Tibial nerve (tissue), 4 donors: ENCODE measurements around the gene MAST1.
"Not testable (repeated sequence)": the region's sequence is repeated elsewhere in the genome, so short reads cannot be mapped to it uniquely, and the experiment has no call there.

Source experiments
- CTCF ChIP-seq, 5 experiments: fragments of 200-600 bp in 3 of 5; fragments of 450-650 bp in 2 of 5; sonication (generic) in 3 of 5; IDR thresholded peaks; one replicate each; pipeline ENCODE4 v1.5.1; 2016 to 2019; ENCODE audit warnings: antibody characterized with exemption in 5 of 5, mild to moderate bottlenecking in 3 of 5, moderate library complexity in 2 of 5
- EP300 ChIP-seq, 2 donors: sonication (generic); formaldehyde crosslinking; IDR thresholded peaks; one replicate each; pipeline ENCODE4 v1.6.1; 2017; ENCODE audit warnings: antibody characterized with exemption in 2 of 2, mild to moderate bottlenecking in 1 of 2
- POLR2A ChIP-seq, 2 donors: fragments of 450-650 bp; IDR thresholded peaks; one replicate each; pipeline ENCODE4 v1.6.1; 2017; ENCODE audit warnings: antibody characterized with exemption in 2 of 2, mild to moderate bottlenecking in 2 of 2, moderate library complexity in 2 of 2

GRCh38 chr19:12890299-12890786, 52.0 kb downstream of the MAST1 start:
- TF ChIP-seq CTCF, EP300, POLR2A (IDR thresholded peaks at IDR 0.05): not testable (repeated sequence)
